ENCODE data around the gene RNMT. TPM values are rescaled to one million over a fixed set of nuclear protein-coding genes. Genes with fewer than 3 reads are reported as not detected.

Gene RNMT
- total RNA-seq, 1 donor from 2014 or later = 34.3 TPM

GRCh38 chr18:13710414-13710831, 16.1 kb upstream of the RNMT start:
- Mint-ChIP-seq H3K4me3 (ENCODE audit: unreplicated experiment) (no peak overlapping the region), H3K36me3 (ENCODE audit: unreplicated experiment) (peaks cover 6% of the 10 kb centered on the region), H3K27ac (ENCODE audit: unreplicated experiment) (no peak overlapping the region), H3K27me3 (ENCODE audit: unreplicated experiment) (no peaks in the 10 kb centered on the region), H3K9me3 (ENCODE audit: unreplicated experiment) (peaks cover 3% of the 10 kb centered on the region), H3K4me1 (ENCODE audit: unreplicated experiment) (peaks cover 2% of the 10 kb centered on the region)
- no peak for DNase-seq (ENCODE audit: extremely low spot score, unreplicated experiment)
- no peak for TF ChIP-seq CTCF (IDR thresholded peaks at IDR 0.05)

- no peaks in the 10 kb centered on the region for H3K27me3 Mint-ChIP-seq (ENCODE audit: unreplicated experiment)
- no peak overlapping the region for H3K27ac Mint-ChIP-seq (ENCODE audit: unreplicated experiment)
These were observed 13.9 kb upstream of the RNMT start for GRCh38 chr18:13712400-13713131.

GRCh38 chr18:13713455-13714055, 12.9 kb upstream of the RNMT start:
- H3K36me3 Mint-ChIP-seq (ENCODE audit: unreplicated experiment) = peaks cover 2% of the 10 kb centered on the region
- no peak overlapping the region for H3K4me3 Mint-ChIP-seq (ENCODE audit: unreplicated experiment)
- H3K27me3 Mint-ChIP-seq (ENCODE audit: unreplicated experiment) = no peaks in the 10 kb centered on the region
- H3K27ac Mint-ChIP-seq (ENCODE audit: unreplicated experiment) = no peak overlapping the region
- DNase-seq (ENCODE audit: extremely low spot score, unreplicated experiment) = no peak
- no peak for TF ChIP-seq CTCF (IDR thresholded peaks at IDR 0.05)
- H3K9me3 Mint-ChIP-seq (ENCODE audit: unreplicated experiment) = peaks cover 3% of the 10 kb centered on the region
- H3K4me1 Mint-ChIP-seq (ENCODE audit: unreplicated experiment) = peaks cover 2% of the 10 kb centered on the region

More at GRCh38 chr18:13712400-13713131, 13.9 kb upstream of the RNMT start:
- H3K36me3 Mint-ChIP-seq (ENCODE audit: unreplicated experiment) = peaks cover 2% of the 10 kb centered on the region
- no peak for DNase-seq (ENCODE audit: extremely low spot score, unreplicated experiment)
- H3K4me3 Mint-ChIP-seq (ENCODE audit: unreplicated experiment) = no peak overlapping the region
- H3K9me3 Mint-ChIP-seq (ENCODE audit: unreplicated experiment) = peaks cover 3% of the 10 kb centered on the region
- no peak for TF ChIP-seq CTCF (IDR thresholded peaks at IDR 0.05)
- peaks cover 2% of the 10 kb centered on the region for H3K4me1 Mint-ChIP-seq (ENCODE audit: unreplicated experiment)

- Mint-ChIP-seq H3K36me3 (ENCODE audit: unreplicated experiment) (peaks cover 2% of the 10 kb centered on the region), H3K27me3 (ENCODE audit: unreplicated experiment) (no peaks in the 10 kb centered on the region), H3K4me1 (ENCODE audit: unreplicated experiment) (peaks cover 2% of the 10 kb centered on the region), H3K27ac (ENCODE audit: unreplicated experiment) (no peak overlapping the region), H3K9me3 (ENCODE audit: unreplicated experiment) (no peaks in the 10 kb centered on the region), H3K4me3 (ENCODE audit: unreplicated experiment) (no peak overlapping the region)
- DNase-seq (ENCODE audit: extremely low spot score, unreplicated experiment) = no peak
- TF ChIP-seq CTCF (IDR thresholded peaks at IDR 0.05) = no peak
These were observed 11.1 kb upstream of the RNMT start for GRCh38 chr18:13715330-13715729.

GRCh38 chr18:13716916-13717315, 9.6 kb upstream of the RNMT start:
- no peak overlapping the region for H3K4me3 Mint-ChIP-seq (ENCODE audit: unreplicated experiment)
- no peak for DNase-seq (ENCODE audit: extremely low spot score, unreplicated experiment)
- H3K27me3 Mint-ChIP-seq (ENCODE audit: unreplicated experiment) = no peaks in the 10 kb centered on the region
- no peaks in the 10 kb centered on the region for H3K4me1 Mint-ChIP-seq (ENCODE audit: unreplicated experiment)
- H3K27ac Mint-ChIP-seq (ENCODE audit: unreplicated experiment) = no peak overlapping the region
- no peak for TF ChIP-seq CTCF (IDR thresholded peaks at IDR 0.05)
- H3K36me3 Mint-ChIP-seq (ENCODE audit: unreplicated experiment) = no peaks in the 10 kb centered on the region
- no peaks in the 10 kb centered on the region for H3K9me3 Mint-ChIP-seq (ENCODE audit: unreplicated experiment)
